GM03348 (cell line): Measurements from ENCODE around the gene ZNF280B.
"Not testable (repeated sequence)": the region's sequence is repeated elsewhere in the genome, so short reads cannot be mapped to it uniquely, and the experiment has no call there.

ENCODE experiments used
- DNase-seq: peaks from one replicate; pipeline ENCODE4 v3.0.0; 2012; ENCODE audit warnings: low spot score

Gene ZNF280B

DNA sequence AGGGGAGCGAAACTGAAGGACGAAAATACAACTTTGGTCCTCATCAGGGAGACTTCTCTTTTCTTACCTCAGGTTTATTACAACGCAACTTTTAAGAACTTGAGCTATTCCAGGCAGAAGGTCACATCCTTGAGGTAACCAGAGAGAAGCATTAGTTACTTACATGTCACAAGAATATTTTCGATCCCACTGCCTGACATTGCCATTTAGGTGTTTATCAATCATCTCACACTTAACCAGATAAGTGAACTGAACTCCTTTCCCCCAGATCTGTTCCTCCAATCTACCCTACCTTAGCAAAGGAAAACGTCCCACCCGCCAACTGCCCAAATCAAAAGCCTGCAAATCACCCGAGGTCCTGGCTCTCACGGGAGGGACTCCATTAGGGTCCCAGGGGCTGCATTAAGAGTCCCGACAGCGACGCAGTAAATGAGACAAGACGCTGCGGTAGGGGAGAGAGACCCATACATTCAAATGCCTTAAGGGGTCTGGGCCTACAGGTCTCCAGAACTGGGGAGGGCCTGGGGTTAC is 734 bp downstream of the ZNF280B start:
- no peak for DNase-seq

DNA sequence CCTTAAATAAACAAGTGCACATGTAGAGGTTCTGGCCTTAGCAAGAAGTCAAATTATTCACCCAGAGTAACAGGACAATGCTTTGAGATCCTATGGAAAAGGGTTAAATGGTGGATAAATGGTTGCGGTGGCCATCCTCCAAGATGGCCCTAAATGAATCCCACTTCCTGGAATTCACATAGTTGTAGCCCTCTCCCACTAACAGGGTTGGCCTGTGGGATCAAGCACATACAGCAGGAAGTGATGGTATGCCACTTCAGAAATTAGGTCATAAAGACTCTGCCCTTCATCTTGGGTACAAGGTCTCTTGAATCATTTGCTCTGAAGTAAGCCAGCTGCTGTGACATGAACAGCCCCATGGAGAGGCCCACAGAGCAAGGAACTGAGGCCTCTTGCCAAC is 1.8 kb downstream of the ZNF280B start:
- no peak for DNase-seq

DNA sequence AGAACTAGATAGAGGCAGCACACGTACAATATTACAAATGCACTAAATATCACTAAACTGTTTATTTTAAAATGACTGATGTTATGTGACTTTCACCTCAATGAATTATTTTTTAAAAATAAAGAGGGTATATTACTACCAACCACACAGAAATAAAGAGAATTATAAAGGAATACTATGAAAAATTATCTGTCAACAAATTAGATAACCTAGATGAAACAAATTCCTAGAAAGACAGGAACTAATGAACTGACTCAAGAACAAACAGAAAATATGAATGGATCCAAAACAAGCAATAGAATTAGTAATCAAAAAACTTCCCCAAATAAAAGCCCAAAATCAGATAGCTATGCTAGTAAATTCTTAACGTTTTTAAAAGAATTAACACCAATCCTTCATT is 10.3 kb downstream of the ZNF280B start:
- DNase-seq: no peak

DNA sequence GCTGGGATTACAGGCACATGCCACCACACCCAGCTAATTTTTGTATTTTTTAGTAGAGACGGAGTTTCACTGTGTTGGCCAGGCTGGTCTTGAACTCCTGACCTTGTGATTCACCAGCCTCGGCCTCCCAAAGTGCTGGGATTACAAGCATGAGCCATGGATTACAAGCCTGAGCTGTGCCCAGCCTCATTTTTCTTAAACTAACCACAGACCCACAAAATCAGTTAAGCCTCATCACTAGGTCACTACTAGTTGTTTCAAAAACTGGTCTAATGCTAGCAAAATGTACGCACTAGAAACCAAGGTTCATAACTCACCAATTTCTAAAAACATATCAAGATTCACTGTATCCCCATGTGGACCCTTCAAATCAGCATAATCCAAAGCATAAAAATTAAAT is 17.0 kb downstream of the ZNF280B start:
- not testable (repeated sequence) for DNase-seq

DNA sequence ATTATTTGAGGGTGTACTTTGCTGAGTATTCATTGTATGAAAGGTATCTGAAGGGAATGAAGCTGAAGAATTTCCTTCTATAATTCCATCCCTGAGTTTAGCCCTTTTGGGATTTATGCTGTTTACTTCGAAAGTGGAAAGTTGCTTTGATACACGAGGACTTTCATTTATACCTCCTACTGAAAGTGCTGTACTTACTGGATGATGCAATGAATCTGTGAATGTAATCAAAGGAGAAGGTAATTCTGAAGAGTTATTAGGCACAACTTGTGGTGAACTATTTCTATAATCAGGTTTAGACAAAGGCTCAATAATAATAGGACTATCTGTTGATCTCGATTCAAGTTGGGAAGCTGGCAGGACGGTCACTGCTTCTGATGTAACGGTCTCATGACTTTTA is 19.8 kb downstream of the ZNF280B start:
- no peak for DNase-seq

DNA sequence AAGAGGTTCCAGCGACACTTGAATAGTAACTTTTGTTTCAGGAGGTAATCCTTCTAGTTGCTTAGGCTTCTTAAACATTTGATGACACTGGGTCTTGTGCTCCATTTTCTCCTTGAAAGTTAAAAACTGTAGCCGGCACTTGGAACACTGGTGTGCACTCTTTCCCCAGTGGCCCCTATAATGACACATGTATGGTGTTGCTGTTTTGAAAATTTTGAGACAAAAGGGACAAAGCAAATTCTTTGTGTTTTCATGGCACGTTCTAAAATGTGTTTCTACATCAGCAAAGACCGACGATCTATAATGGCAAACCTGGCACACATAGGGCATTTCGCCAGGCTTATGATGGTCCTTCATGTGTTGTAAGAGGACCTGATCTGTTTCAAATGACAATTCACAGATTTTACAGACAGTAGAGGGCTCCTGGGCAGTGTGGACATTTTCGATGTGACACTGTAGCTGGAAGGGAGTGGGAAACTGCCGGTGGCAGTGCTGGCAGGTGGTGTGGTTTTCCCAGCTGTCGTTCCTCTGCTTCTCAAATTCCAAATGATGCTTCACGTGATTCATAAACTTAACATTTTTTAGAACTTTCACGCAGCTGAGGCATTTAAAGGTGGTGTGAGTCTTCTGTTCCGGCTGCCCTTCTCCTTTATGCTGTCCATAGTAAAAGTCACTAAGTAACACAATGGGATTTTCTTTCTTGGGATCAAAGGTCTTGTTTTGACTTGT is 20.5 kb downstream of the ZNF280B start:
- DNase-seq: no peak

DNA sequence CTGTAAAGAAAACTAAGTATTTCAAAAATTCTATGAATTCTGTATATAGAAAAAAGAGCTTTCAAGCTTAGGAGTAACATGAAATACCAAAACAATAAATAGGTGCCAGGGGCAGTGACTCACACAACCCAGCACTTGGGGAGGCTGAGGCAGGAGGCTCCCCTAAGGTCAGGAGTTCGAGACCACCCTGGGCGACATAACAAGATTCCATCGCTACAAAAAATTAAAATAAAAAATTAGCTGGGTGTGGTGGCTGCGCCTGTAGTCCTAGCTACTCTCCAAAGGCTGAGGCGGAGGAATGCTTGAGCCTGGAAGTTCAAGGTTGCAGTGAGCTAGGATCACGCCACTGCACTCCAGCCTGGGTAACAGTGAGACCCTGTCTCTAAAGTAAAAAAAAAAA is 21.5 kb downstream of the ZNF280B start:
- no peak for DNase-seq

DNA sequence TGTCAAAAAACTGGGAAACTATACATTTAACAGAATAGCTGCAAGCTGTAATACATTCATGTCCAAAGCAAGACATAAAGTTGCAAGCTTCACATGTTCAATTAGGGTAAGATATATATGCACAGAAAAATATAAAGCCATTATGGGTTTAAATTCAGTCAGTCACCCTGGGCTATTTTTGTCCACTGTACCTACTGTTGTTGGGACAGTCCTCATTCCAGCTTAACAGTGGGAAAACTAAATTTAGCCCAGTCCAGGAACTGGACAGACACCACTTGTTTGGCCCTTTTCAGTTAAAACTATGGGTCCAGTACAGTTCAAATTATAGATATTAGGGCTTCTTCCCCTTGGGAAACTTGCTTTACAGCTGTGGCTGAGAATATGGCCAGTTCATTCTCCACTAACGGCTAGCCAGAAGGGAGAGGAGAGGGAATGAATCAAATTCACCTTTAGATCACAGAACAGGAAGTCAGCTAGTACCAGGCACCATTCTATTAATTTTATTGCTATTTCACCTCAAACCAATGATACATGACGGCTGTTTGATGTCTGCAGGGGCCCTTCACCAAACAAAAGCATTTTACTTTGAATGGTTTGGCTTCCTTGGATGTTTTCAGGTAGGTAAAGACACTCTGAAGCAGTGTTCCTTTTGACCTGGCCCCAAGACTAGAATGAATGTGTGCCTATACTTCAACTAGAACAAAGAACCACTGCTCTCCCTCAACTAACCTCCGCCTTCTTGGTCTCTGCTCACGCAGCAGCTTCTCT is 22.2 kb downstream of the ZNF280B start:
- DNase-seq: no peak

DNA sequence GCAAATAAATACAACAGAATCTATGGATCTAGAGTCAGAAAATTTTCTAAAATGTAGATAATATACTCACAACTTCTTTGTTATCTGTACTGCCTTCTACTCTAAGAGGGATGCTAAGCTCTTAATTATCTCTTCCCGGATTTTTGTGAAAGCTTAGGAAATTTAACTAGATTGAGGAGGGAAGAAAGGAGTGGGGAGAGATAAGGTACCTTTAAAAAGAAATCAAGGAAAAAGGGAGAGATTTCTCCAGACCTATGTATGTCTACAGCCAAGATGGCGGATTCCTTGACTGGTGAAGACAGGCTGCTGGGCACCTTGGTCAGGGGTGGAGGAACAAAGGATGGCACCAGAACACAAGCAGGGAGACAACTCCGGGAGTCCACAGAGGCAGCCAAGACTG is 23.0 kb downstream of the ZNF280B start:
- DNase-seq: no peak

DNA sequence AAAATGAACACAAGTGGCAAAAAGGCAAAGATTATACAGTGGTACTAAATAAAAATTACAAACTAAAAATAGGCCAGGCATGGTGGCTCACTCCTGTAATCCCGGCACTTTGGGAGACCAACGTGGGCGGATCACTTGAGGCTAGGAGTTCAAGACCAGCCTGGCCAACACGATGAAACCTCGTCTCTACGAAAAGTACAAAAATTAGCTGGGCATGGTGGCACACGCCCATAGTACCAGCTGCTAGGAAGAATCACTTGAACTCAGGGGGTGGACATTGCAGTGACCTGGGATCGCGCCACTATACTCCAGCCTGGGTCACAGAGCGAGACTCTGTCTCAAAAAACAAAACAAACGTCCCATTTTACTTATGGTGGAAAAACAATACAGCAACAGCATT is 24.5 kb downstream of the ZNF280B start:
- DNase-seq: no peak

DNA sequence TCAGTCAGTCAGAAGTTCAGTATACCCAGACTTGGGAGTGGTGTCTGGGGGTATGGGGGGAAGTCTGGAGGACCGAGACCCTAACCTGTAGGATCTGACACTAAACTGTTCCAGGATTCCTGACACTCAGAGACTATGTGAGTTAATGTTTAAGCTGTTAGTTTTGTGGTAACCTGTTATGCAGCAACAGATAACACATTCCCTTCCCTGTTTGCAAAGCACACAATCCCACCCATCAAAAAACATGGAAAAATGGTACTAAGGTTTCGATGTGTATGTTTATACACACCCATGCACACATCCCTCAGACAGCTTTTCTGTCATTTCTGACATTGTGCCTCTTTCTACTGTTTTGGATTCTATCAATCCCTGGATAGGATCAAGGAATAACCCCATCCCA is 27.6 kb downstream of the ZNF280B start:
- DNase-seq: no peak

DNA sequence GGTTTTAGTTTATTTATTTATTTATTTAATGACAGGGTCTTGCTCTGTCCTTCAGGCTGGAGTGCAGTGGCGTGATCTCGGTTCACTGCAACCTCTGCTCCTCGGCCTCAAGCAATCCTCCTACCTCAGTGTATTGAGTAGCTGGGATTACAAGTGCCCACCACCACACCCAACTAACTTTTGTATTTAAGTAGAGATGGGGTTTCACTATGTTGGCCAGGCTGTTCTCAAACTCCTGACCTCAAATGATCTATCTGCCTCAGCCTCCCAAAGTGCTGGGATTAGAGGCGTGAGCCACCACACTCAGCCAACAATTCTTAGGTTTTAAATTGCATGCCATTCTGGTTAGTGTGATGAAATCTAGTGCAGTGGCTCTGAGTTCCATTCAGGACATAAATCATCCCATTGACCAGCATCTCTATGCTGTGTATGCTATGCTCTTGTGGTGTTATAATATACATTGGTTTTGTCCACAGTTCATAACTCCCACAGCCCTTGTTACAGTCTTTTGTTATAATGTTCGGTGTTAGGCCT is 28.5 kb downstream of the ZNF280B start:
- no peak for DNase-seq

DNA sequence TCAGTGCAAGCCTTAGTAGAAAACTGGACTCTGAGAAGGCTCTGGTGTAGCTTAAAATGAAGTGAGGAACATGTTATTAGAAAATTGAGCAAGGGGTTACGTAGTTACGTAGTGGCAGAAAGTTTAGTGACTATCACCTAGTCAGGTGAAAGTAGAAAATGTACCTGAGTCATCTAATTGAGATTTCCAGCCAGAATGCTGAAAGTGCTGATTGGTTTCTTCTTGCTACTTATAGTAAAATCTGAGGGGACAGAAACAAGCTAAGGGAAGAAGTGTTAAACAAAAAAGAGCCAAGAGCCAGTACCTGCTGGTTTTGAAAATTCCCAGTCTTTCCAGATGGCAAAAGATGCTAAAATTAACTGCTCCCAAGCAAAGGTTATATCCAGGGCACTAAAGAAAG is 29.4 kb downstream of the ZNF280B start:
- DNase-seq: no peak

DNA sequence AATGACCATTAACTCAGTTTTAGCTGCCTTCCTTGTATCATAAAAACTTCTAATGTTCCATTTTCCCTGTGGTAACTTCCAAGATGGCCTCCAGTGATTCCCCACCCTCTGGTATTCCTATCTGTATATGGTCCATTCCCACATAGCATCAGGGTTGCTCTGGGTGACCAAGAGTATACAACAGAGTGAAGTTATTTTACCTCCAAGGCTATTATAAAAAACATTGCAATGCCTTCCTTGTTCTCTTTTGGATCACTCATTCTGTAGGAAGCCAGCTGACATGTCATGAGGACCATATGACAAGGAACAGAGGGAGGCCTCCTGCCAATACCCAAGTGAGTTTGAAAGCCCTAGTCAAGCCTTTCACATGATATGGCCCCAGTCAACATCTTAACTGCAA is 30.1 kb downstream of the ZNF280B start:
- DNase-seq: no peak

DNA sequence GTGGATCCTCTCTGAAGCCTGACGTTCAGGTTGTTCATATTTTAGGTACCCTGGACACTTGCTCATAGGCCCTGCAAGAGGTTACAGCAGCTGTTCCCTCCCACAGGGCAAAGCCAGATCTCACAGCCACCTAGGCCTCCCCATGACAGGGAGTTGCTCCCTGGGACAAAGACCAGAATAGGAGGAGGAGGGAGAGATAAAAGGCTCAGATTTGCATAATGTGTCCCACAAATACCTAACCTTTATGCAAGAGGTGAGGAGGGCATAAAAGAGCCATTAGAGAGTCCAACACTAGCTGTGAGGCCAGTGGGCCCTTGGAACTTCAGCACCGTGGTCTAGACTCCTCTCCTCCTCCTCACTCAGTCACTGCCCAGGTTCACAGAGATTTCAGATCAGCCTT is 33.8 kb downstream of the ZNF280B start:
- DNase-seq: no peak

DNA sequence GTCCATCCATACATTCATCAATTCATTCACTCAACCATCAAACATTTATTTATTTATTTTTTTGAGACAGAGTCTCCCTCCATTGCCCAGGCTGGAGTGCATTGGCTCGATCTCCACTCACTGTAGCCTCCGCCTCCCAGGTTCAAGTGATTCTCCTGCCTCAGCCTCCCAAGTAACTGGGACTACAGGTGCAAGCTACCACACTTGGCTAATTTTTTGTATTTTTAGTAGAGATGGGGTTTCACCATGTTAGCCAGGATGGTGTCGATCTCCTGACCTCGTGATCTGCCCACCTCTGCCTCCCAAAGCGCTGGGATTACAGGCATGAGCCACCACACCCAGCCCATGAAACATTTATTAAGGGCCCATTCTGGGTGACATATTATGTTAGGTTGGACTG is 37.4 kb downstream of the ZNF280B start:
- not testable (repeated sequence) for DNase-seq

DNA sequence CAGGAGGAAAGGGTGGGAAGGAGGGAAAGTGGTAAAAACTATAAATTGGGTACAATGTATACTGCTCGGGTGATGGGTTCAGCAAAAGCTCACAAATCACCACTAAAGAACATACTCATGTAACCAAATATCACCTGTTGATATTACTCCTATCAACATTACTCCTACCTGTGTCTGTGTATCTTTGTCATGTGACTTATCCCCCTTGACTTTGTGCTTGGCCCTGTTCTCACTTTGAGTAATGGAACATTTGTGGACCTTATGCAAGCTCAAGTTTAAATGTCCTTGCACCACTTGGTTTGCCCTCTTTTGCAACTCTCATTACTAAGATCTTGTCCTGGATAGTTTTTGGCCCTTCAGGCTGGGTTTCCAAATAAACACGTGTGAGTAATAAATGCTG is 39.0 kb downstream of the ZNF280B start:
- DNase-seq: no peak

DNA sequence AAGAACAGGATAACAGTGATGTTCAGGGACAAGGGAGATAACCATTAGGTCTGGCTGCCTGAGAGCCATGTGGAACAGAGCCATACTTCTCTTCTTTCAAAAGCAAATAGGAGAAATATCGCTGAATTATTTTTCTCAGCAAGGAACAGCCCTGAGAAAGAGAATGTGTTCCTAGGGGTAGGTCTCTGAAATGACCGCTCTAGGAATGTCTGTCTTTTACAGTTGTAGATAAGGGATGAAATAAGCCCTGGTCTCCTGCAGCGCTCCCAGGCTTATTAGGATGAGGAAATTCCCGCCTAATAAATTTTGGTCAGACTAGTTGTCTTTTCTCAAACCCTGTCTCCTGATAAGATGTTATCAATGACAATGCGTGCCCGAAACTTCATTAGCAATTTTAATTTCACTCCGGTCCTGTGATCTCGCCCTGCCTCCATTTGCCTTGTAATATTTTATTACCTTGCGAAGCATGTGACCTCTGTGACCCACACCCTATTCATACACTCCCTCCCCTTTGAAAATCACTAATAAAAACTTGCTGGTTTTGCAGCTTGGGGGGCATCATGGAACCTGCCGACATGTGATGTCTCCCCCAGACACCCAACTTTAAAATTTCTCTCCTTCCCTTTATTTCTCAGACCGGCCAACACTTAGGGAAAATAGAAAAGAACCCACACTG is 39.6 kb downstream of the ZNF280B start:
- DNase-seq: not testable (repeated sequence)

DNA sequence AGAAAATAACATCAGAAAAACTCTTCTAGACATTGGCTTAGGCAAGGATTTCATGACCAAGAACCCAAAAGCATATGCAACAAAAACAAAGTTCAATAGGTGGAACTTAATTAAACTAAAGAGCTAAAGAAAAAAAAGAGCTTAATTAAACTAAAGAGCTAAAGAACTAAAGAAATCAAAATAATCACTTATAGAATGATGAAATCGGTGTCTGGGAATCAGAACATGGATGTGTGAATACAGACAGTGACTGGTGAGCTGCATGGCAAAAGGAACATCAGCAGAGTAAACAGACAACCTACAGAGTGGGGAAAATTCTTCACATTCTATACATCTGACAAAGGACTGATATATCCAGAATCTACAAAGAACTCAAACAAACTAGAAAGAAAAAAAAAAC is 41.4 kb downstream of the ZNF280B start:
- no peak for DNase-seq

DNA sequence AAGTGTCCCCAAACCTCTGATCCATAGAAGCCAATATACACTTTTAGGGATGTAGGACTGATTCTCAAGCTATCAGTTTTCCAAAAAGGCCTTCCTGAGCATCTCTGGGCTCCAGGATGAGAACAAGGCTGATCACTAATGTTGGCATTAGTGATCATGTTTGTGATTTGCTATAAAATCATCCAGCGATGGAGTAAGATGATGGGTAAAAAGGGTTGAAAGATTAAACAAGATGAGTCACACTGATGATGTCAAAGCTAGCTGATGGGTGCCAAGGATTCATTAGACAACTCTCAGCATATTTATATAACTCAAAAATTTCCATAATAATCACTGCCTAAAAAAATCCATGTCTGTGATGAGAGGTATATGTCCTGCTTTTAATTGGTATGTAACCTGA is 42.8 kb downstream of the ZNF280B start:
- no peak for DNase-seq

DNA sequence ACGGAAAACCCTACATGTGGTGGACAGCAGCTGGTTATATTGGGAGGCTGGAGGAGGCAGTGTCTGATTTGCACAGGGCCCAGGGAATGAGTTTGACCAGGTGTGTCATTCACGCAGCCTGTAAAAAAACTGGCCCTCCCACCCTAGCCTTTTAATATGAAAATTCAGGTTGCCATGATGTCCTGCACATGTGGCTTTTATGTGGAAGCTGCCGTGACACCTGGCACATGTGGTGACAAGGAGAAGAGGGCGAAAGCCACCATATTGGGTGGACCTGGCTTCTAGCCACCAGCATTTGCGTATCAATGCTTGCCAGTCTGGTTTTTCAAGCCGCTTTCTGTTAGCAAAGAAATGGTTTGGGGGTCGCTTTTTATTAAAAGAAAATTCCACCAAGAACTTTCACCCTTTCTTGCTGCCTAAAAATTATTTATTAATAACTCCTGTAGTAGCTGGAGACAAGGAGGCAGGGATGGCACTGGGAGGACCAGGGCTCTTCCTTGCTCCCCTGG is 43.4 kb downstream of the ZNF280B start:
- DNase-seq: no peak

DNA sequence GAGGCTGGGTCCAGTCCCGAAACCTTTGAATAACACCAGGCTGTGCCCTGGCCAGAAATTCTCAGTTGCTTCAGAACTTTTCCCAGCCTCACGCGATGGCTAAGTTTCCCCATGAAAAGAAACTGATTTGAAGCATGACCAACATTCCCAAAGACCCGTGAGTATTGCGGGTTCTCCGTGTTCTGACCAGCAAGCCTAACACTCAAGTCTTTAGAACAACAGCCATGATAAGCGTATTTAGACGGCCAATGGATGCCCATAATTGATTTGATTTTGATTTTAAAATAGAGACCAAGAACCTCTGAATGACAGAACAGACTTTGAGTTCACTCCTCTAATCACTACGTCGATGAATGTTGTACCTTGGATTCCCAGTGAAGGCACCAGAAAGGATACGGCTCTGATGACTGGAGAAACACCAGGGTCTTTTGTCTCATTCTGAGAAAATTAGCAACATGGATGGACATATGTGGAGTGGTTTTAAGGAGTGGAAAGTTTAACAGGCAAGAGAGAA is 43.9 kb downstream of the ZNF280B start:
- DNase-seq: no peak
